WERI-Rb-1 (cell line): Measurements from ENCODE around the gene HFE.

Experiments
- DNase-seq: peaks from one replicate; pipeline ENCODE4 v3.0.0-alpha.2; 2020
- H3K27ac ChIP-seq: fragments of 250-450 bp; sonication (Bioruptor Pico); 2 replicates; pipeline ENCODE4 v1.5.1; 2020; ENCODE audit warnings: mild to moderate bottlenecking, moderate library complexity
- H3K27me3 ChIP-seq: fragments of 250-450 bp; sonication (Bioruptor Pico); 2 replicates; pipeline ENCODE4 v1.5.1; 2021; ENCODE audit warnings: mild to moderate bottlenecking, low read depth, moderate library complexity; ENCODE audit not compliant: insufficient read depth, severe bottlenecking
- H3K36me3 ChIP-seq: fragments of 250-450 bp; sonication (Bioruptor Pico); 2 replicates; pipeline ENCODE4 v1.5.1; 2020; ENCODE audit warnings: mild to moderate bottlenecking, moderate library complexity
- H3K4me3 ChIP-seq: 2 replicates; pipeline ENCODE4 v1.5.1; 2011; ENCODE audit warnings: low read depth, mild to moderate bottlenecking, control low read depth, low read length
- H3K9me3 ChIP-seq: fragments of 250-450 bp; sonication (Bioruptor Pico); 2 replicates; pipeline ENCODE4 v1.5.1; 2021; ENCODE audit warnings: mild to moderate bottlenecking, moderate library complexity; ENCODE audit not compliant: severe bottlenecking
- TF ChIP-seq, protein P1 (sequence below): IDR thresholded peaks from 2 replicates; pipeline ENCODE4 v1.5.1; 2011; ENCODE audit warnings: low read depth, mild to moderate bottlenecking, control low read depth, inconsistent platforms, low read length

The HFE gene

DNA sequence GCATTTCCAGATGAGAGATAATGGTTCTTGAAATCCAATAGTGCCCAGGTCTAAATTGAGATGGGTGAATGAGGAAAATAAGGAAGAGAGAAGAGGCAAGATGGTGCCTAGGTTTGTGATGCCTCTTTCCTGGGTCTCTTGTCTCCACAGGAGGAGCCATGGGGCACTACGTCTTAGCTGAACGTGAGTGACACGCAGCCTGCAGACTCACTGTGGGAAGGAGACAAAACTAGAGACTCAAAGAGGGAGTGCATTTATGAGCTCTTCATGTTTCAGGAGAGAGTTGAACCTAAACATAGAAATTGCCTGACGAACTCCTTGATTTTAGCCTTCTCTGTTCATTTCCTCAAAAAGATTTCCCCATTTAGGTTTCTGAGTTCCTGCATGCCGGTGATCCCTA lies 6.8 kb downstream of the HFE start:
- H3K27ac ChIP-seq, result no peak overlapping the region
- H3K27me3 ChIP-seq, result no peaks in the 10 kb centered on the region
- no peaks in the 10 kb centered on the region for H3K36me3 ChIP-seq
- no peaks in the 10 kb centered on the region for H3K9me3 ChIP-seq
- TF ChIP-seq, protein P1, sequence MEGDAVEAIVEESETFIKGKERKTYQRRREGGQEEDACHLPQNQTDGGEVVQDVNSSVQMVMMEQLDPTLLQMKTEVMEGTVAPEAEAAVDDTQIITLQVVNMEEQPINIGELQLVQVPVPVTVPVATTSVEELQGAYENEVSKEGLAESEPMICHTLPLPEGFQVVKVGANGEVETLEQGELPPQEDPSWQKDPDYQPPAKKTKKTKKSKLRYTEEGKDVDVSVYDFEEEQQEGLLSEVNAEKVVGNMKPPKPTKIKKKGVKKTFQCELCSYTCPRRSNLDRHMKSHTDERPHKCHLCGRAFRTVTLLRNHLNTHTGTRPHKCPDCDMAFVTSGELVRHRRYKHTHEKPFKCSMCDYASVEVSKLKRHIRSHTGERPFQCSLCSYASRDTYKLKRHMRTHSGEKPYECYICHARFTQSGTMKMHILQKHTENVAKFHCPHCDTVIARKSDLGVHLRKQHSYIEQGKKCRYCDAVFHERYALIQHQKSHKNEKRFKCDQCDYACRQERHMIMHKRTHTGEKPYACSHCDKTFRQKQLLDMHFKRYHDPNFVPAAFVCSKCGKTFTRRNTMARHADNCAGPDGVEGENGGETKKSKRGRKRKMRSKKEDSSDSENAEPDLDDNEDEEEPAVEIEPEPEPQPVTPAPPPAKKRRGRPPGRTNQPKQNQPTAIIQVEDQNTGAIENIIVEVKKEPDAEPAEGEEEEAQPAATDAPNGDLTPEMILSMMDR, result no peak
- H3K4me3 ChIP-seq, result no peak overlapping the region
- DNase-seq, result no peak

DNA sequence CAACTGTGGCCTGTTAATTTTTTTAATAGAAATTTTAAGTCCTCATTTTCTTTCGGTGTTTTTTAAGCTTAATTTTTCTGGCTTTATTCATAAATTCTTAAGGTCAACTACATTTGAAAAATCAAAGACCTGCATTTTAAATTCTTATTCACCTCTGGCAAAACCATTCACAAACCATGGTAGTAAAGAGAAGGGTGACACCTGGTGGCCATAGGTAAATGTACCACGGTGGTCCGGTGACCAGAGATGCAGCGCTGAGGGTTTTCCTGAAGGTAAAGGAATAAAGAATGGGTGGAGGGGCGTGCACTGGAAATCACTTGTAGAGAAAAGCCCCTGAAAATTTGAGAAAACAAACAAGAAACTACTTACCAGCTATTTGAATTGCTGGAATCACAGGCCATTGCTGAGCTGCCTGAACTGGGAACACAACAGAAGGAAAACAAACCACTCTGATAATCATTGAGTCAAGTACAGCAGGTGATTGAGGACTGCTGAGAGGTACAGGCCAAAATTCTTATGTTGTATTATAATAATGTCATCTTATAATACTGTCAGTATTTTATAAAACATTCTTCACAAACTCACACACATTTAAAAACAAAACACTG lies 10.1 kb downstream of the HFE start:
- Histone ChIP-seq H3K27ac (no peak overlapping the region), H3K9me3 (no peaks in the 10 kb centered on the region), H3K4me3 (no peak overlapping the region), H3K27me3 (no peaks in the 10 kb centered on the region), H3K36me3 (no peaks in the 10 kb centered on the region)
- TF ChIP-seq, protein P1, result peak; percentile 68
- peak; percentile 80 for DNase-seq

DNA sequence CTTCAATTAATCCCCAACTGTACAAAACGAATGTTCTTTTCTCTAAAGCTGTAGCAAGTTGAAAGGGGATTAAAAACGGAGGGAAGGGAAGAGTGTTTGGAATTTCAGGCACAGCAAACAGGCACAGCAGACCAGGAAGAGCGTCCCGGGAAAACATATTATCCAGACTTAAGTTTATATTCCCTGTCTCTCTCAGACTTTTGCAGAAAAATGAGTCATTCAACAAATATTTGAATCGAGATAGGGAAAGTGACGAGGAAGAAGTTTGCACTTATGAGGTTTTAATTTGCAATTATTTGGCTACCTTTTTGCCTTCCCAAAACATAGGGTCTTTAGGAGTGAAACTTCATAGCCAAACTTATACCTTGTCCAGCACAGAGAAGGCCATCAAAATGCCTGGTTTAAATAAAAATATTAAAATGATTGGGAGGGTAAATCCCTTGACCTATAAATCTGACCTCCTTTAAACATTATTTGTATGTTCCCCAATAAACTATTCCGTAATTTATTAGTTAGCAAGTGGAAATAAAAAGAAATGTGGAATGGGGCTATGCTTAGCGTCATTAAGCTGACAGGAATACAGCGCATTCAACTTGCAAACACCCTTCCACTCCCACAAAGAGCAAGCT lies 16.0 kb downstream of the HFE start:
- Histone ChIP-seq H3K27ac (peak overlapping the region; percentile 86), H3K36me3 (no peaks in the 10 kb centered on the region), H3K9me3 (peaks cover 17% of the 10 kb centered on the region), H3K27me3 (no peaks in the 10 kb centered on the region), H3K4me3 (peak overlapping the region; percentile 29)
- DNase-seq, result no peak
- TF ChIP-seq, protein P1, result no peak

DNA sequence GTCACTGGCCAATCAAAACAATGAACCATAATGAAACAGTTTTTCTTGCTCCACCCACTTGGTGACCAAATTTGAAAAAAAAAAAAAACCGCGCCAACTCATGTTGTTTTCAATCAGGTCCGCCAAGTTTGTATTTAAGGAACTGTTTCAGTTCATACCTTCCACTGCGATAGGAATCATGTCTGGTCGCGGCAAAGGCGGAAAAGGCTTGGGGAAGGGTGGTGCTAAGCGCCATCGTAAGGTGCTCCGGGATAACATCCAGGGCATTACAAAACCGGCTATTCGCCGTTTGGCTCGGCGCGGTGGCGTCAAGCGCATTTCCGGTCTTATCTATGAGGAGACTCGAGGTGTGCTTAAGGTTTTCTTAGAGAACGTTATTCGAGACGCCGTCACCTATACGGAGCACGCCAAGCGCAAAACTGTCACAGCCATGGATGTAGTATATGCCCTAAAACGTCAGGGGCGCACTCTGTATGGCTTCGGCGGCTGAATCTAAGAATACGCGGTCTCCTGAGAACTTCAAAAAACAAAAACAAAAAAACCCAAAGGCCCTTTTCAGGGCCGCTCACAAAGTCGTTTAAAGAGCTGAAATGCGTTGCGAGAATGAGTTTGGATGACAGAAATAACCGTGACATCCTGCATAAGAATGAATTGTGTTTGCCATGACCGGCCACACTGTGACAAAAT lies 16.7 kb downstream of the HFE start:
- peak; percentile 90 for DNase-seq
- H3K27me3 ChIP-seq, result no peaks in the 10 kb centered on the region
- H3K4me3 ChIP-seq, result peak overlapping the region; percentile 55
- H3K27ac ChIP-seq, result peak overlapping the region; percentile 86
- H3K36me3 ChIP-seq, result no peaks in the 10 kb centered on the region
- TF ChIP-seq, protein P1, result peak; percentile 32; the same call in 1 of the 2 replicates
- H3K9me3 ChIP-seq, result peaks cover 17% of the 10 kb centered on the region

DNA sequence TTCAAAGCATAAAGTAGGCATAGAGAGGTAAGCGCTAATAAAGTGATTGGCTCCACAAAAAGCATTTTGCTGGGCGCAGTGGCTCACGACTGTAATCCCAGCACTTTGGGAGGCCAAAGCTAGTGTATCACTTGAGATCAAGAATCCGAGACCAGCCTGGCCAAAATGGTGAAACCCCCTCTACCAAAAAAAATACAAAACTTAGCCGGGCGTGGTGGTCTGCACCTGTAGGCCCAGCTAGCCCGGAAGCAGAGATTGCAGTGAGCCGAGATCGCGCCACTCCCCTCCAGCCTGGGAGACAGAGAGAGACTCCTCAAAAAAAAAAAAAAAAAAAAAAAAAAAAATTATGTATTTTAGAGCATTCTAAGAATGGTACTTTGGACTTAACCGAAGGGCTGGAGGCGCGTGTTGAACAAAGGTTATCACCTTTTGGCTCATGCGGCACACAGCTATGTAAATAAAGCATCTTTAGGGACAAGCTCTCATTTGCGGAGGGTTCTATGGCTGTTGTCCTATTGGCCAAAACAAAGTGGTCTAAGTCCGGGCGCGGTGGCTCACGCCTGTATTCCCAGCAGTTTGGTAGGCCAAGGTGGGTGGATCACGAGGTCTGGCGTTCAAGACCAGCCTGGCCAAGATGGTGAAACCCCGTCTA lies 17.4 kb downstream of the HFE start:
- Histone ChIP-seq H3K9me3 (peaks cover 17% of the 10 kb centered on the region), H3K27ac (peak overlapping the region; percentile 86), H3K36me3 (no peaks in the 10 kb centered on the region), H3K27me3 (no peaks in the 10 kb centered on the region), H3K4me3 (peak overlapping the region; percentile 55)
- peak; percentile 24 for DNase-seq
- TF ChIP-seq, protein P1, result no peak
